Immature natural killer cell (primary cell): Measurements from ENCODE around the gene CADM1. TPM values are rescaled to one million over a fixed set of nuclear protein-coding genes. Genes with fewer than 3 reads are reported as not detected.

ENCODE experiments used
- DNase-seq, 3 donors: peaks; one replicate each; pipeline ENCODE4 v3.0.0; 2022; ENCODE audit warnings: mixed read lengths in 1 of 3
- H3K27ac Mint-ChIP-seq, 6 donors: one replicate each; pipeline ENCODE4 v1.8.0; 2020; ENCODE audit warnings: mixed read lengths in 6 of 6, mild to moderate bottlenecking in 5 of 6, inconsistent platforms in 4 of 6, moderate library complexity in 3 of 6
- H3K27me3 Mint-ChIP-seq, 3 donors: one replicate each; pipeline ENCODE4 v1.8.0; 2020 to 2021; ENCODE audit warnings: low read depth in 3 of 3, mild to moderate bottlenecking in 3 of 3, mixed read lengths in 3 of 3, moderate library complexity in 3 of 3, inconsistent platforms in 1 of 3
- H3K36me3 Mint-ChIP-seq, 3 donors: one replicate each; pipeline ENCODE4 v1.8.0; 2020; ENCODE audit warnings: mixed read lengths in 3 of 3, inconsistent platforms in 2 of 3, mild to moderate bottlenecking in 2 of 3
- H3K4me1 Mint-ChIP-seq, 2 donors: one replicate each; pipeline ENCODE4 v1.8.0; 2020; ENCODE audit warnings: inconsistent platforms in 2 of 2, mild to moderate bottlenecking in 2 of 2, mixed read lengths in 2 of 2, moderate library complexity in 1 of 2
- H3K4me3 Mint-ChIP-seq, 5 donors: one replicate each; pipeline ENCODE4 v1.8.0; 2020; ENCODE audit warnings: mild to moderate bottlenecking in 5 of 5, mixed read lengths in 5 of 5, inconsistent platforms in 3 of 5, moderate library complexity in 3 of 5
- H3K9me3 Mint-ChIP-seq, 6 donors: one replicate each; pipeline ENCODE4 v1.8.0; 2020; ENCODE audit warnings: mild to moderate bottlenecking in 6 of 6, mixed read lengths in 6 of 6, inconsistent platforms in 4 of 6, moderate library complexity in 3 of 6
- polyA plus RNA-seq, 3 donors: library from polyadenylated mRNA; unstranded; fragments of 300-500 nt; fragmentation: Illumina TruSeq; gene quantifications; one replicate each; pipeline ENCODE4 v1.2.3, GENCODE V29; 2021

Gene CADM1
- polyA plus RNA-seq, 3 donors from 2014 or later = 1.0 to 2.4 (median 1.1) TPM

GRCh38 chr11:115352805-115353485, 151.3 kb downstream of the CADM1 start:
- Mint-ChIP-seq H3K27me3 (peaks cover 0 to 3% (median 1%) of the 10 kb centered on the region in 3 donors), H3K36me3 (no peaks in the 10 kb centered on the region), H3K9me3 (peaks cover 0 to 3% (median 0%) of the 10 kb centered on the region in 6 donors), H3K27ac (no peak overlapping the region), H3K4me1 (no peaks in the 10 kb centered on the region), H3K4me3 (no peak overlapping the region)
- no peak for DNase-seq

- H3K4me1 Mint-ChIP-seq = no peaks in the 10 kb centered on the region
- H3K4me3 Mint-ChIP-seq = no peak overlapping the region
- no peaks in the 10 kb centered on the region for H3K36me3 Mint-ChIP-seq
- peaks cover 0 to 3% (median 0%) of the 10 kb centered on the region in 6 donors for H3K9me3 Mint-ChIP-seq
- H3K27me3 Mint-ChIP-seq = peaks cover 0 to 4% (median 3%) of the 10 kb centered on the region in 3 donors
- no peak overlapping the region for H3K27ac Mint-ChIP-seq
- DNase-seq = no peak
Observed at GRCh38 chr11:115349335-115350017, 154.7 kb downstream of the CADM1 start.

GRCh38 chr11:115348416-115348815, 155.8 kb downstream of the CADM1 start:
- no peaks in the 10 kb centered on the region for H3K4me1 Mint-ChIP-seq
- H3K27me3 Mint-ChIP-seq = peaks cover 0 to 5% (median 3%) of the 10 kb centered on the region in 3 donors
- no peak overlapping the region for H3K27ac Mint-ChIP-seq
- H3K4me3 Mint-ChIP-seq = no peak overlapping the region
- H3K36me3 Mint-ChIP-seq = no peaks in the 10 kb centered on the region
- H3K9me3 Mint-ChIP-seq = peaks cover 0 to 3% (median 0%) of the 10 kb centered on the region in 6 donors
- no peak for DNase-seq

GRCh38 chr11:115347106-115347505, 157.1 kb downstream of the CADM1 start:
- H3K4me3 Mint-ChIP-seq = no peak overlapping the region
- H3K4me1 Mint-ChIP-seq = no peaks in the 10 kb centered on the region
- peaks cover 0 to 3% (median 0%) of the 10 kb centered on the region in 6 donors for H3K9me3 Mint-ChIP-seq
- H3K27me3 Mint-ChIP-seq = peaks cover 1 to 5% (median 3%) of the 10 kb centered on the region in 3 donors
- H3K27ac Mint-ChIP-seq = no peak overlapping the region
- DNase-seq = no peak
- no peaks in the 10 kb centered on the region for H3K36me3 Mint-ChIP-seq

GRCh38 chr11:115345840-115346239, 158.4 kb downstream of the CADM1 start:
- Mint-ChIP-seq H3K4me1 (no peaks in the 10 kb centered on the region), H3K36me3 (no peaks in the 10 kb centered on the region), H3K9me3 (peaks cover 0 to 3% (median 0%) of the 10 kb centered on the region in 6 donors), H3K4me3 (no peak overlapping the region), H3K27me3 (peaks cover 1 to 5% (median 3%) of the 10 kb centered on the region in 3 donors), H3K27ac (no peak overlapping the region)
- DNase-seq = no peak

- DNase-seq = no peak
- Mint-ChIP-seq H3K4me3 (no peak overlapping the region), H3K27ac (no peak overlapping the region), H3K9me3 (peaks cover 0 to 3% (median 0%) of the 10 kb centered on the region in 6 donors), H3K27me3 (peaks cover 1 to 5% (median 3%) of the 10 kb centered on the region in 3 donors), H3K4me1 (no peaks in the 10 kb centered on the region), H3K36me3 (no peaks in the 10 kb centered on the region)
Observed at GRCh38 chr11:115345361-115345760, 158.9 kb downstream of the CADM1 start.

- H3K4me3 Mint-ChIP-seq = no peak overlapping the region
- no peaks in the 10 kb centered on the region for H3K4me1 Mint-ChIP-seq
- no peaks in the 10 kb centered on the region for H3K9me3 Mint-ChIP-seq
- H3K27ac Mint-ChIP-seq = no peak overlapping the region
- H3K27me3 Mint-ChIP-seq = peaks cover 0 to 5% (median 1%) of the 10 kb centered on the region in 3 donors
- DNase-seq = no peak
- H3K36me3 Mint-ChIP-seq = no peaks in the 10 kb centered on the region
Observed at GRCh38 chr11:115344846-115345245, 159.4 kb downstream of the CADM1 start.

- Mint-ChIP-seq H3K36me3 (no peaks in the 10 kb centered on the region), H3K27ac (no peak overlapping the region), H3K4me1 (no peaks in the 10 kb centered on the region), H3K27me3 (peaks cover 0 to 3% (median 1%) of the 10 kb centered on the region in 3 donors), H3K4me3 (no peak overlapping the region), H3K9me3 (no peaks in the 10 kb centered on the region)
- DNase-seq = no peak
Observed at GRCh38 chr11:115342142-115342541, 162.1 kb downstream of the CADM1 start.

- Mint-ChIP-seq H3K4me1 (no peaks in the 10 kb centered on the region), H3K9me3 (no peaks in the 10 kb centered on the region), H3K36me3 (no peaks in the 10 kb centered on the region), H3K27ac (no peak overlapping the region), H3K27me3 (peaks cover 0 to 1% (median 1%) of the 10 kb centered on the region in 3 donors), H3K4me3 (no peak overlapping the region)
- no peak for DNase-seq
Observed at GRCh38 chr11:115340874-115341273, 163.3 kb downstream of the CADM1 start.

GRCh38 chr11:115338476-115338875, 165.7 kb downstream of the CADM1 start:
- Mint-ChIP-seq H3K27me3 (peaks cover 0 to 1% (median 0%) of the 10 kb centered on the region in 3 donors), H3K9me3 (no peaks in the 10 kb centered on the region), H3K4me1 (no peaks in the 10 kb centered on the region), H3K27ac (no peak overlapping the region), H3K4me3 (no peak overlapping the region), H3K36me3 (no peaks in the 10 kb centered on the region)
- DNase-seq = no peak

- Mint-ChIP-seq H3K27me3 (no peaks in the 10 kb centered on the region), H3K4me3 (no peak overlapping the region), H3K36me3 (no peaks in the 10 kb centered on the region), H3K27ac (no peak overlapping the region), H3K4me1 (no peaks in the 10 kb centered on the region), H3K9me3 (no peaks in the 10 kb centered on the region)
- DNase-seq = peak in 1 of 3 donors; percentile 16
Observed at GRCh38 chr11:115334932-115335788, 169.1 kb downstream of the CADM1 start.

GRCh38 chr11:115333949-115334348, 170.3 kb downstream of the CADM1 start:
- H3K4me3 Mint-ChIP-seq = no peak overlapping the region
- H3K9me3 Mint-ChIP-seq = no peaks in the 10 kb centered on the region
- no peaks in the 10 kb centered on the region for H3K4me1 Mint-ChIP-seq
- no peaks in the 10 kb centered on the region for H3K27me3 Mint-ChIP-seq
- no peak overlapping the region for H3K27ac Mint-ChIP-seq
- H3K36me3 Mint-ChIP-seq = no peaks in the 10 kb centered on the region
- no peak for DNase-seq

GRCh38 chr11:115333121-115333520, 171.1 kb downstream of the CADM1 start:
- no peak overlapping the region for H3K27ac Mint-ChIP-seq
- no peak overlapping the region for H3K4me3 Mint-ChIP-seq
- DNase-seq = no peak
- no peaks in the 10 kb centered on the region for H3K27me3 Mint-ChIP-seq
- H3K9me3 Mint-ChIP-seq = no peaks in the 10 kb centered on the region
- no peaks in the 10 kb centered on the region for H3K36me3 Mint-ChIP-seq
- H3K4me1 Mint-ChIP-seq = no peaks in the 10 kb centered on the region
